B cell (primary cell): ENCODE data around the gene WDR31. TPM values are rescaled to one million over a fixed set of nuclear protein-coding genes. Genes with fewer than 3 reads are reported as not detected.
A peak's percentile ranks its signal among the peaks of the same experiment; 100 is the strongest.

Experiments
- ATAC-seq: fragments of 200-7000 bp; cut with Tn5 transposase; one replicate; pipeline ENCODE4 v1.10.0; 2021; ENCODE audit warnings: low read depth, mild to moderate bottlenecking, moderate number of reproducible peaks, moderate library complexity
- CTCF ChIA-PET: fragments of 350-600 bp; sonication (Branson Sonifier 250); formaldehyde crosslinking; loops from one replicate; lab custom pipeline; 2021; ENCODE audit warnings: antibody characterized with exemption, inconsistent platforms; lab: Charles Lee
- POLR2A ChIA-PET: fragments of 350-600 bp; sonication (Branson Sonifier 250); formaldehyde crosslinking; loops from one replicate; lab custom pipeline; 2021; ENCODE audit warnings: antibody characterized with exemption; lab: Charles Lee
- DNase-seq: peaks from one replicate; pipeline ENCODE4 v3.0.0; 2013
- H2AFZ ChIP-seq: 2 replicates; pipeline ENCODE4 v1.6.1; 2012; ENCODE audit warnings: mild to moderate bottlenecking, low read depth, low read length; ENCODE audit not compliant: insufficient read depth, poor library complexity, severe bottlenecking
- H3K27ac ChIP-seq, 2 donors: 1 replicate in 1 of 2; 2 replicates in 1 of 2; pipeline ENCODE4 v1.5.1; 2012 to 2013; ENCODE audit warnings: low read length in 2 of 2, mild to moderate bottlenecking in 2 of 2, moderate library complexity in 1 of 2
- H3K27me3 ChIP-seq, 4 experiments: fragments of 200-600 bp in 1 of 4; sonication (generic) in 1 of 4; replicated peaks in 1 of 4; 1 replicate in 2 of 4; 2 replicates in 2 of 4; pipeline versions ENCODE4 v1.6.1 to v1.7.0; 2013 to 2016; ENCODE audit warnings: low read length in 3 of 4, mild to moderate bottlenecking in 2 of 4, mixed read lengths in 1 of 4, moderate library complexity in 1 of 4; ENCODE audit not compliant: insufficient read depth in 4 of 4, control insufficient read depth in 3 of 4; ENCODE audit errors: control extremely low read depth in 1 of 4
- H3K36me3 ChIP-seq, 2 experiments: replicated peaks in 1 of 2; 1 replicate in 1 of 2; 2 replicates in 1 of 2; pipeline versions ENCODE4 v1.6.1 to v1.7.1; 2013; ENCODE audit warnings: low read length in 1 of 2; ENCODE audit not compliant: insufficient read depth in 2 of 2, control insufficient read depth in 1 of 2; ENCODE audit errors: control extremely low read depth in 1 of 2, extremely low read depth in 1 of 2
- H3K4me1 ChIP-seq, 2 donors: fragments of 200-600 bp in 1 of 2; sonication (generic) in 1 of 2; 1 replicate in 1 of 2; 2 replicates in 1 of 2; pipeline versions ENCODE4 v1.5.1 to v1.6.1; 2013 to 2017; ENCODE audit warnings: low read length in 2 of 2; ENCODE audit not compliant: control insufficient read depth in 2 of 2, insufficient read depth in 2 of 2
- H3K4me2 ChIP-seq: replicated peaks from 2 replicates; pipeline ENCODE3; 2012; ENCODE audit warnings: mild to moderate bottlenecking, low read depth, low read length; ENCODE audit not compliant: poor library complexity, severe bottlenecking
- H3K4me3 ChIP-seq, 5 experiments: fragments of 200-600 bp in 1 of 5; sonication (generic) in 1 of 5; 1 replicate in 3 of 5; 2 replicates in 2 of 5; pipeline versions ENCODE4 v1.5.1 to v1.7.0; 2011 to 2016; ENCODE audit warnings: low read length in 4 of 5, mild to moderate bottlenecking in 4 of 5, low read depth in 2 of 5, control low read depth in 1 of 5, moderate library complexity in 1 of 5; ENCODE audit not compliant: insufficient read depth in 1 of 5; ENCODE audit errors: control extremely low read depth in 1 of 5, extremely low read depth in 1 of 5
- H3K79me2 ChIP-seq: fragments of 200-600 bp; sonication (generic); one replicate; pipeline ENCODE4 v1.6.0; 2016; ENCODE audit warnings: low read length; ENCODE audit not compliant: control insufficient read depth, insufficient read depth
- H3K9ac ChIP-seq: fragments of 200-600 bp; sonication (generic); 2 replicates; pipeline ENCODE4 v1.6.1; 2017; ENCODE audit warnings: mild to moderate bottlenecking, low read length, moderate library complexity
- H3K9me3 ChIP-seq, 3 donors: one replicate each; pipeline versions ENCODE4 v1.6.1 to v1.7.1; 2013; ENCODE audit warnings: low read length in 2 of 3; ENCODE audit not compliant: control insufficient read depth in 2 of 3, insufficient read depth in 1 of 3; ENCODE audit errors: control extremely low read depth in 1 of 3
- H4K20me1 ChIP-seq: 2 replicates; pipeline ENCODE4 v1.6.0; 2012; ENCODE audit warnings: mild to moderate bottlenecking, low read length; ENCODE audit not compliant: insufficient read depth, control insufficient read depth, poor library complexity, severe bottlenecking
- H3K27ac Mint-ChIP-seq: one replicate; pipeline ENCODE4 v1.8.0; 2021; ENCODE audit warnings: mixed read lengths
- H3K27me3 Mint-ChIP-seq: one replicate; pipeline ENCODE4 v1.8.0; 2021; ENCODE audit warnings: mixed read lengths
- H3K4me1 Mint-ChIP-seq: one replicate; pipeline ENCODE4 v1.8.0; 2021; ENCODE audit warnings: mixed read lengths
- H3K4me3 Mint-ChIP-seq: one replicate; pipeline ENCODE4 v1.8.0; 2021; ENCODE audit warnings: mixed read lengths
- H3K9me3 Mint-ChIP-seq: one replicate; pipeline ENCODE4 v1.8.0; 2022; ENCODE audit warnings: mixed read lengths; ENCODE audit not compliant: insufficient read depth
- CTCF ChIP-seq: fragments of 200-600 bp; IDR thresholded peaks from one replicate; pipeline ENCODE4 v1.8.0; 2022; ENCODE audit warnings: antibody characterized with exemption, mild to moderate bottlenecking
- EZH2 ChIP-seq: IDR thresholded peaks from 2 replicates; pipeline ENCODE4 v1.6.1; 2012; ENCODE audit warnings: borderline replicate concordance, low read depth, mild to moderate bottlenecking, moderate library complexity, low read length; ENCODE audit not compliant: insufficient read depth, poor library complexity, severe bottlenecking
- WGBS: methylation state at CpG from one replicate; pipeline ENCODE4 v1.1.5; 2013; ENCODE audit warnings: missing lambda C conversion rate; ENCODE audit not compliant: insufficient coverage; 5-methylcytosine and 5-hydroxymethylcytosine counted together
- intact Hi-C: fragments of 100-400 bp; cut with micrococcal nuclease; formaldehyde crosslinking; loops from one replicate; pipeline ENCODE4 v1.10.0; 2022
- polyA plus RNA-seq: library from polyadenylated mRNA; depleted of rRNA; stranded (reverse); fragments of >200 nt; gene quantifications from 2 replicates; pipeline ENCODE4 v1.2.3, GENCODE V29; 2012
- total RNA-seq, 2 donors: library from RNA; stranded (reverse); fragments of 120-200 nt in 1 of 2; gene quantifications; 1 replicate in 1 of 2; 2 replicates in 1 of 2; pipeline versions ENCODE4 v1.2.3 to v1.2.4, GENCODE V29; 2013 to 2022

Gene WDR31
- total and polyA plus RNA-seq, 2 donors (not counting 1 experiment from before 2014, with no cell fraction given) = 0.36 to 0.62 TPM

GRCh38 chr9:113373676-113374392, 33.8 kb upstream of the WDR31 start:
- H3K79me2 ChIP-seq = peaks cover 5% of the 10 kb centered on the region
- Mint-ChIP-seq H3K4me1 (peaks cover 16% of the 10 kb centered on the region), H3K9me3 (no peaks in the 10 kb centered on the region), H3K4me3 (no peak overlapping the region), H3K27me3 (no peaks in the 10 kb centered on the region), H3K27ac (no peak overlapping the region)
- ATAC-seq (no peak), DNase-seq (no peak)
- TF ChIP-seq CTCF (no peak), EZH2 (no peak)
- ChIA-PET POLR2A (no interaction called here), CTCF (interaction anchor here (0.6 kb wide), 1 partner anchor 469 kb away, joined by 3 read pairs; no protein-coding TSS in a partner anchor)
- H3K9ac ChIP-seq = no peak overlapping the region
- H3K9me3 ChIP-seq = no peaks in the 10 kb centered on the region
- no peaks in the 10 kb centered on the region for H3K27me3 ChIP-seq
- H3K27ac ChIP-seq = no peak overlapping the region
- peaks cover 0 to 25% of the 10 kb centered on the region in 2 experiments for H3K36me3 ChIP-seq
- H3K4me2 ChIP-seq = no peak overlapping the region
- intact Hi-C loops = no loop called here
- peaks cover 4 to 14% of the 10 kb centered on the region in 2 donors for H3K4me1 ChIP-seq
- H4K20me1 ChIP-seq = no peaks in the 10 kb centered on the region
- H2AFZ ChIP-seq = no peak overlapping the region
- no peak overlapping the region for H3K4me3 ChIP-seq
- WGBS = 95% methylated on average over 24 of the region's 24 CpGs

- Histone ChIP-seq H3K27ac (no peak overlapping the region), H3K27me3 (no peaks in the 10 kb centered on the region), H3K4me2 (no peak overlapping the region), H3K36me3 (peaks cover 0 to 25% of the 10 kb centered on the region in 2 experiments), H3K9ac (no peak overlapping the region), H2AFZ (no peak overlapping the region), H4K20me1 (no peaks in the 10 kb centered on the region), H3K4me1 (peaks cover 4 to 14% of the 10 kb centered on the region in 2 donors), H3K79me2 (peaks cover 5% of the 10 kb centered on the region), H3K9me3 (no peaks in the 10 kb centered on the region), H3K4me3 (no peak overlapping the region)
- ChIA-PET POLR2A (no interaction called here), CTCF (interaction anchor here (0.6 kb wide), 1 partner anchor 147 kb away, joined by 4 read pairs; no protein-coding TSS in a partner anchor)
- 100% methylated on average over 1 of the region's 3 CpGs for WGBS
- TF ChIP-seq CTCF = no peak
- H3K27ac Mint-ChIP-seq = peak overlapping the region; percentile 63
- ATAC-seq = no peak
- H3K27me3 Mint-ChIP-seq = no peaks in the 10 kb centered on the region
- intact Hi-C loops = no loop called here
- no peaks in the 10 kb centered on the region for H3K9me3 Mint-ChIP-seq
- DNase-seq = no peak
- H3K4me3 Mint-ChIP-seq = peak overlapping the region; percentile 34
- peaks cover 16% of the 10 kb centered on the region for H3K4me1 Mint-ChIP-seq
Observed at GRCh38 chr9:113373256-113373655, 33.2 kb upstream of the WDR31 start.
